ENCODE results near the gene TRAF3. TPM values are rescaled to one million over a fixed set of nuclear protein-coding genes. Genes with fewer than 3 reads are reported as not detected.

TRAF3 gene
- total RNA-seq, 1 donor, result 19.5 TPM

DNA sequence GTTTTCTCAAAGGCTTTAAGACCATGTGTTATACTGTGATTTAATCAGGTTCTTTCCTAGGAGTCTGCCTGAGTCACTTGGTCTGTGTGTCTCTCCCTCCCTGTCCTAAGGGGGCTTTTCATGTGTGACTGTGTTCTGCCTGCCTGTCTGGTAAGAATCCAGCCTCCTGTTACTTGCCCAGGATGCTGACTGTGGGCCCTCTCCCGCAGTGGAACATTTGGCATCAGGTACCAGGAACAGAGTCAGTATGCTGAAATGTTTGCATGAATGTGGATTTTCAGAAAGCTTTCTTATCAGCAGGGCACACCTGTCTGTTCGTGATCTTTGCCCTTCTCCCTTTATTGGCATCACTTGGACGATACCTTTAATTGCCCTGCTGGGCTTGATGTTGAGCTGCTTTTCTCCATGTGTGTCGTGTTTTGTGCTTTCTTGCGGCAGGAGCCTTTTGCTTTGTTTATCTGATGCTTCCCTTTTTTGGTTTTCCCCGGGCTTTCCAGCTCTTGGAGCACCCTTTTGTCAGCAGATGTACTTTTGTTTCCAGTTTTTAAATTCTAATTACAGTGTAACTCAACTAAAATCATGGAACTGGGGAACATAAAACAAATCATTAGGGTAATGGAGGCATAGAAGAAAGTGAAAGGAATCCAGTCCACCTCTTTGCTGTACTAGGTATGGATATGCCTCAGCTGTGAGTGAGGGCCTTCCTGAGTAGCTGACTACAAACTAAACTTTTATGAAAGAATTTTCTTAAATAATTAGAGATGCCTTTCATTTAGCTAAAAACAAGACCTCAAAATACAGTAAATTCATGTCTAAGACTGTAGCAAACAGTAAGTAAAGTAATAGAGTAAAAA, 72.5 kb downstream of the TRAF3 start:
- no peak overlapping the region for H2AFZ ChIP-seq (ENCODE audit: low read length)

DNA sequence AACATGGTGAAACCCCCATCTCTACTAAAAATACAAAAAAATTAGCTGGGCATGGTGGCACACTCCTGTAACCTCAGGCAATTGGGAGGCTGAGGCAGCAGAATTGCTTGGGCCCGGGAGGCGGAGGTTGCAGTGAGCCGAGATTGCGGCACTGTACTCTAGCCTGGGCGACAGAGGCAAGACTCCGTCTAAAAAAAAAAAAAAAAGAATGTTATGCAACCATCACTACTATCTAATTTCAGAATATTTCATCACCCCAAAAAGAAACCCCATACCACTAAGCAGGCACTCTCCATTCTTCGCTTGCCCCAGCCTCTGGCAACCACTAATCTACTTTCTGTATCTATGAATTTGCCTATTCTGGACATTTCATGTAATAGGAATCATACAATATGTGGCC, 76.4 kb downstream of the TRAF3 start:
- Histone ChIP-seq H2AFZ (ENCODE audit: low read length) (no peak overlapping the region), H3K4me1 (ENCODE audit: insufficient read depth, low read length) (no peaks in the 10 kb centered on the region), H3K9me3 (ENCODE audit: low read depth, low read length) (no peaks in the 10 kb centered on the region), H4K20me1 (ENCODE audit: insufficient read depth, low read length) (peaks cover 8% of the 10 kb centered on the region), H3K27ac (ENCODE audit: low read depth, low read length) (no peak overlapping the region), H3K36me3 (ENCODE audit: insufficient read depth, low read length) (no peaks in the 10 kb centered on the region), H3K27me3 (ENCODE audit: insufficient read depth, low read length) (no peaks in the 10 kb centered on the region), H3K4me2 (ENCODE audit: insufficient read depth, low read length) (no peak overlapping the region), H3K79me2 (ENCODE audit: insufficient read depth, low read length) (peaks cover 26% of the 10 kb centered on the region), H3K4me3 (ENCODE audit: insufficient read depth, low read length) (no peak overlapping the region)
- DNase-seq (ENCODE audit: insufficient read length, low spot score, missing footprints), result no peak
- TF ChIP-seq, protein P1, sequence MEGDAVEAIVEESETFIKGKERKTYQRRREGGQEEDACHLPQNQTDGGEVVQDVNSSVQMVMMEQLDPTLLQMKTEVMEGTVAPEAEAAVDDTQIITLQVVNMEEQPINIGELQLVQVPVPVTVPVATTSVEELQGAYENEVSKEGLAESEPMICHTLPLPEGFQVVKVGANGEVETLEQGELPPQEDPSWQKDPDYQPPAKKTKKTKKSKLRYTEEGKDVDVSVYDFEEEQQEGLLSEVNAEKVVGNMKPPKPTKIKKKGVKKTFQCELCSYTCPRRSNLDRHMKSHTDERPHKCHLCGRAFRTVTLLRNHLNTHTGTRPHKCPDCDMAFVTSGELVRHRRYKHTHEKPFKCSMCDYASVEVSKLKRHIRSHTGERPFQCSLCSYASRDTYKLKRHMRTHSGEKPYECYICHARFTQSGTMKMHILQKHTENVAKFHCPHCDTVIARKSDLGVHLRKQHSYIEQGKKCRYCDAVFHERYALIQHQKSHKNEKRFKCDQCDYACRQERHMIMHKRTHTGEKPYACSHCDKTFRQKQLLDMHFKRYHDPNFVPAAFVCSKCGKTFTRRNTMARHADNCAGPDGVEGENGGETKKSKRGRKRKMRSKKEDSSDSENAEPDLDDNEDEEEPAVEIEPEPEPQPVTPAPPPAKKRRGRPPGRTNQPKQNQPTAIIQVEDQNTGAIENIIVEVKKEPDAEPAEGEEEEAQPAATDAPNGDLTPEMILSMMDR (IDR thresholded peaks at IDR 0.05; ENCODE audit: extremely low read depth, low read depth, low read length), result no peak

More for the DNA sequence above, 72.5 kb downstream of the TRAF3 start:
- peaks cover 6% of the 10 kb centered on the region for H4K20me1 ChIP-seq (ENCODE audit: insufficient read depth, low read length)
- no peaks in the 10 kb centered on the region for H3K36me3 ChIP-seq (ENCODE audit: insufficient read depth, low read length)
- H3K79me2 ChIP-seq (ENCODE audit: insufficient read depth, low read length), result peaks cover 14% of the 10 kb centered on the region
- no peaks in the 10 kb centered on the region for H3K9me3 ChIP-seq (ENCODE audit: low read depth, low read length)
- no peak for DNase-seq (ENCODE audit: insufficient read length, low spot score, missing footprints)
- H3K4me2 ChIP-seq (ENCODE audit: insufficient read depth, low read length), result no peak overlapping the region
- no peak overlapping the region for H3K4me3 ChIP-seq (ENCODE audit: insufficient read depth, low read length)
- H3K4me1 ChIP-seq (ENCODE audit: insufficient read depth, low read length), result no peaks in the 10 kb centered on the region
- TF ChIP-seq, protein P1 (IDR thresholded peaks at IDR 0.05; ENCODE audit: extremely low read depth, low read depth, low read length), result no peak
- H3K27ac ChIP-seq (ENCODE audit: low read depth, low read length), result no peak overlapping the region
- no peaks in the 10 kb centered on the region for H3K27me3 ChIP-seq (ENCODE audit: insufficient read depth, low read length)

DNA sequence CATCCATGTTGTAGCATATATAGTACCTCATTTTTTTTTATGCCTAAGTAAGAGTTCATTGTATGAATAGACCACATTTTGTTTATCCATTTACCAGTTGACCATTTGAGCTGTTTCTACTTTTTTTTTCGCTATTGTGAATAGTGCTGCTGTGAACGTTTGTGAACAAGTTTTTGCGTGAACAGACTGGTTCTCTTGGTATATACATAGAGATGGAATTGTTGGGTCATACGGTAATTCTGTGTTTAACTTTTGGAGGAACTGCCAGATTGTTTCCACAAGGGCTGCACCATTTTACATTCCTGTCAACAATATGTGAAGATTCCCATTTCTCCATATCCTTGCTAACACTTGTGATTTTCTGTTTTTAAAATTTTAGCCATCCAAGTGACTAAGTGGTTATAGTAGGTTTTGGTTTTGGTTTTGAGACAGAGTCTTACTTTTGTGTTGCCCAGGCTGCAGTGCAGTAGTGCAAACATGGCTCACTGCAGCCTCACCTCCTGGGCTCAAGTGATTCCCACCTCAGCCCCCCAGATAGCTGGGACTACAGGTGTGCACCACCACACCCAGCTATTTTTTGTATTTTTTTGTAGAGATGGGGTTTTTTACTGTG, 76.9 kb downstream of the TRAF3 start:
- Histone ChIP-seq H3K27me3 (ENCODE audit: insufficient read depth, low read length) (no peaks in the 10 kb centered on the region), H3K9me3 (ENCODE audit: low read depth, low read length) (no peaks in the 10 kb centered on the region), H3K79me2 (ENCODE audit: insufficient read depth, low read length) (peaks cover 24% of the 10 kb centered on the region), H3K36me3 (ENCODE audit: insufficient read depth, low read length) (no peaks in the 10 kb centered on the region), H2AFZ (ENCODE audit: low read length) (no peak overlapping the region), H3K4me3 (ENCODE audit: insufficient read depth, low read length) (no peak overlapping the region), H3K4me1 (ENCODE audit: insufficient read depth, low read length) (no peaks in the 10 kb centered on the region), H3K4me2 (ENCODE audit: insufficient read depth, low read length) (no peak overlapping the region), H3K27ac (ENCODE audit: low read depth, low read length) (no peak overlapping the region), H4K20me1 (ENCODE audit: insufficient read depth, low read length) (peaks cover 8% of the 10 kb centered on the region)
- DNase-seq (ENCODE audit: insufficient read length, low spot score, missing footprints), result no peak
- TF ChIP-seq, protein P1 (IDR thresholded peaks at IDR 0.05; ENCODE audit: extremely low read depth, low read depth, low read length), result no peak

DNA sequence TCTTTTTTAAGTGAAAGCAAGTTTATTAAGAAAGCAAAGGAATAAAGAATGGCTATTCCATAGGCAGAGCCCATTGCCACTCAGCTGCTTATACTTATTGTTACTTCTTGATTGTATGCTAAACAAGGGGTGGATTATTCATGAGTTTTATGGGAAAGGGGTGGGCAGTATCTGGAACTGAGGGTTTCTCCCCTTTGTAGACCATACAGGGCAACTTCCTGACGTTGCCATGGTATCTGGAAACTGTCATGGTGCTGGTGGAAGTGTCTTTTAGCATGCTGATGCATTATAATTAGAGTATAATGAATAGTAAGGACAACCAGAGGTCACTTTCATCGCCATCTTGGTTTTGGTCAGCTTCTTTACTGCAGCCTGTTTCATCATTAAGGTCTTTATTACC, 78.9 kb downstream of the TRAF3 start:
- Histone ChIP-seq H4K20me1 (ENCODE audit: insufficient read depth, low read length) (peaks cover 3% of the 10 kb centered on the region), H3K9me3 (ENCODE audit: low read depth, low read length) (no peaks in the 10 kb centered on the region), H2AFZ (ENCODE audit: low read length) (no peak overlapping the region), H3K27me3 (ENCODE audit: insufficient read depth, low read length) (no peaks in the 10 kb centered on the region), H3K4me3 (ENCODE audit: insufficient read depth, low read length) (no peak overlapping the region), H3K4me2 (ENCODE audit: insufficient read depth, low read length) (no peak overlapping the region), H3K79me2 (ENCODE audit: insufficient read depth, low read length) (peaks cover 21% of the 10 kb centered on the region), H3K36me3 (ENCODE audit: insufficient read depth, low read length) (no peaks in the 10 kb centered on the region), H3K27ac (ENCODE audit: low read depth, low read length) (no peak overlapping the region), H3K4me1 (ENCODE audit: insufficient read depth, low read length) (no peaks in the 10 kb centered on the region)
- no peak for DNase-seq (ENCODE audit: insufficient read length, low spot score, missing footprints)
- TF ChIP-seq, protein P1 (IDR thresholded peaks at IDR 0.05; ENCODE audit: extremely low read depth, low read depth, low read length), result no peak
